HCT116 (cell line): ENCODE results near the gene SLC1A1. TPM values are rescaled to one million over a fixed set of nuclear protein-coding genes. Genes with fewer than 3 reads are reported as not detected.

Experiments used
- ATAC-seq: fragments of 200-7000 bp; cut with Tn5 transposase; 2 replicates; pipeline ENCODE4 v1.9.1; 2020; ENCODE audit warnings: mild to moderate bottlenecking, moderate library complexity
- BruUV-seq: library from RNA; stranded (reverse); fragments of 400-500 nt; replicated peaks from 2 replicates; lab custom pipeline; 2021; lab: Mats Ljungman, UMichigan
- CTCF ChIA-PET: fragments of 300-600 bp; sonication (Branson Sonifier 250); formaldehyde crosslinking; loops from one replicate; lab custom pipeline; 2021; ENCODE audit warnings: antibody characterized with exemption; lab: Charles Lee
- POLR2A ChIA-PET: fragments of 300-600, 350-600 bp; sonication (Branson Sonifier 250); formaldehyde crosslinking; loops from one replicate; lab custom pipeline; 2021; ENCODE audit warnings: antibody characterized with exemption; lab: Charles Lee
- RAD21 ChIA-PET, 2 experiments: fragments of 300-600 bp; sonication (Branson Sonifier 250); formaldehyde crosslinking; loops; one replicate each; lab custom pipeline; 2023; ENCODE audit warnings: low total read pairs in 2 of 2; ENCODE audit not compliant: uncharacterized antibody in 2 of 2, unreplicated experiment in 2 of 2, low non-redundant PET in 1 of 2; lab: Charles Lee
- DNase-seq: peaks from one replicate; pipeline ENCODE4 v3.0.0-alpha.2; 2010; ENCODE audit warnings: low read depth, low spot score
- H2AFZ ChIP-seq: fragments of 200-600 bp; shearing (Covaris generic), sonication (generic); 2 replicates; pipeline ENCODE4 v1.6.1; 2017; ENCODE audit warnings: low read depth, mixed run types, mixed read lengths, antibody characterized with exemption, low read length; ENCODE audit not compliant: poor library complexity, severe bottlenecking
- H3K27ac ChIP-seq: 2 replicates; pipeline ENCODE4 v1.5.1; 2012; ENCODE audit warnings: low read depth, low read length
- H3K27me3 ChIP-seq: fragments of 200-600 bp; sonication (generic); 2 replicates; pipeline ENCODE4 v1.6.1; 2016; ENCODE audit warnings: mixed run types, low read length, mixed read lengths; ENCODE audit not compliant: insufficient read depth
- H3K36me3 ChIP-seq, 2 experiments: fragments of 200-500 bp in 1 of 2; fragments of 200-600 bp in 1 of 2; sonication (Bioruptor generic) in 1 of 2; sonication (generic) in 1 of 2; 2 replicates each; pipeline versions ENCODE4 v1.5.1 to v1.6.1; 2014 to 2016; ENCODE audit warnings: low read length in 2 of 2, inconsistent platforms in 1 of 2, mixed read lengths in 1 of 2, mixed run types in 1 of 2; ENCODE audit not compliant: insufficient read depth in 2 of 2, control insufficient read depth in 1 of 2
- H3K4me1 ChIP-seq, 2 experiments: fragments of 200-600 bp in 1 of 2; sonication (generic) in 1 of 2; 2 replicates each; pipeline versions ENCODE4 v1.5.1 to v1.6.1; 2012 to 2017; ENCODE audit warnings: low read length in 2 of 2, inconsistent platforms in 1 of 2, mild to moderate bottlenecking in 1 of 2, mixed read lengths in 1 of 2, mixed run types in 1 of 2, moderate library complexity in 1 of 2; ENCODE audit not compliant: insufficient read depth in 2 of 2, control insufficient read depth in 1 of 2
- H3K4me2 ChIP-seq: fragments of 200-600 bp; sonication (generic); 2 replicates; pipeline ENCODE4 v1.6.1; 2017; ENCODE audit warnings: mixed run types, low read length, mixed read lengths
- H3K4me3 ChIP-seq, 2 experiments: fragments of 200-600 bp in 1 of 2; sonication (generic) in 1 of 2; replicated peaks in 1 of 2; 2 replicates each; pipeline ENCODE4 v1.5.1; 2011 to 2016; ENCODE audit warnings: low read length in 2 of 2, control low read depth in 1 of 2, low read depth in 1 of 2, mild to moderate bottlenecking in 1 of 2, mixed read lengths in 1 of 2, mixed run types in 1 of 2
- H3K79me2 ChIP-seq: fragments of 200-600 bp; sonication (generic); 2 replicates; pipeline ENCODE4 v1.6.1; 2017; ENCODE audit warnings: mild to moderate bottlenecking, mixed run types, low read length, moderate library complexity, mixed read lengths; ENCODE audit not compliant: insufficient read depth
- H3K9ac ChIP-seq: fragments of 200-600 bp; sonication (generic); 2 replicates; pipeline ENCODE4 v1.6.1; 2016; ENCODE audit warnings: low read length, mixed read lengths
- H3K9me2 ChIP-seq: fragments of 200-600 bp; sonication (generic), shearing (Covaris generic); 2 replicates; pipeline ENCODE4 v1.6.1; 2017; ENCODE audit warnings: mixed run types, mild to moderate bottlenecking, moderate library complexity; ENCODE audit not compliant: insufficient read depth
- H3K9me3 ChIP-seq, 2 experiments: fragments of 200-500 bp in 1 of 2; fragments of 200-600 bp in 1 of 2; sonication (Bioruptor generic) in 1 of 2; sonication (generic) in 1 of 2; 2 replicates each; pipeline ENCODE4 v1.6.1; 2014 to 2017; ENCODE audit warnings: low read length in 2 of 2, mixed read lengths in 2 of 2, inconsistent platforms in 1 of 2, low read depth in 1 of 2, mild to moderate bottlenecking in 1 of 2, mixed run types in 1 of 2, moderate library complexity in 1 of 2; ENCODE audit not compliant: control insufficient read depth in 1 of 2, insufficient read depth in 1 of 2
- H4K20me1 ChIP-seq: fragments of 200-600 bp; sonication (generic), shearing (Covaris generic); 2 replicates; pipeline ENCODE4 v1.6.1; 2017; ENCODE audit warnings: mixed run types, mild to moderate bottlenecking, moderate library complexity; ENCODE audit not compliant: insufficient read depth
- CEBPB ChIP-seq: IDR thresholded peaks from 2 replicates; pipeline ENCODE4 v1.6.1; 2012; ENCODE audit warnings: low read depth
- EGR1 ChIP-seq: IDR thresholded peaks from 2 replicates; pipeline ENCODE4 v1.6.1; 2012; ENCODE audit warnings: low read depth
- ELF1 ChIP-seq: IDR thresholded peaks from 2 replicates; pipeline ENCODE4 v1.6.1; 2012; ENCODE audit warnings: low read depth, borderline replicate concordance
- EZH2phosphoT487 ChIP-seq: fragments of 200-600 bp; IDR thresholded peaks from 2 replicates; pipeline ENCODE4 v1.6.1; 2018; ENCODE audit warnings: antibody characterized with exemption, borderline replicate concordance
- FOSL1 ChIP-seq: IDR thresholded peaks from 2 replicates; pipeline ENCODE4 v1.6.1; 2012; ENCODE audit warnings: low read depth
- JUND ChIP-seq: IDR thresholded peaks from 2 replicates; pipeline ENCODE4 v1.6.1; 2012
- POLR2A ChIP-seq: IDR thresholded peaks from 2 replicates; pipeline ENCODE4 v1.7.0; 2011; ENCODE audit warnings: borderline replicate concordance; ENCODE audit not compliant: insufficient read depth, insufficient read length; ENCODE audit errors: extremely low read depth
- POLR2AphosphoS5 ChIP-seq: IDR thresholded peaks from 2 replicates; pipeline ENCODE4 v1.6.1; 2011; ENCODE audit warnings: mild to moderate bottlenecking, low read depth, low read length, moderate library complexity
- RAD21 ChIP-seq: IDR thresholded peaks from 2 replicates; pipeline ENCODE4 v1.6.1; 2012; ENCODE audit warnings: low read depth, mild to moderate bottlenecking
- SIN3A ChIP-seq: IDR thresholded peaks from 2 replicates; pipeline ENCODE4 v1.6.1; 2012; ENCODE audit warnings: low read depth
- SP1 ChIP-seq: IDR thresholded peaks from 2 replicates; pipeline ENCODE4 v1.6.1; 2012; ENCODE audit warnings: low read depth
- SRF ChIP-seq: IDR thresholded peaks from 2 replicates; pipeline ENCODE4 v1.6.1; 2012; ENCODE audit warnings: low read depth
- TCF7L2 ChIP-seq: IDR thresholded peaks from 2 replicates; pipeline ENCODE4 v1.7.0; 2011; ENCODE audit warnings: borderline replicate concordance, inconsistent platforms; ENCODE audit not compliant: insufficient read depth, insufficient read length; ENCODE audit errors: extremely low read depth
- YY1 ChIP-seq: IDR thresholded peaks from 2 replicates; pipeline ENCODE4 v1.6.1; 2011; ENCODE audit warnings: low read length, low read depth, moderate library complexity, mild to moderate bottlenecking; ENCODE audit not compliant: insufficient replicate concordance; ENCODE audit errors: extremely low read depth
- intact Hi-C: fragments of 100-400 bp; cut with micrococcal nuclease; formaldehyde crosslinking; loops from 2 replicates; pipeline ENCODE4 v1.10.0; 2022
- total RNA-seq: library from RNA; stranded (reverse); gene quantifications from one replicate; pipeline ENCODE4 v1.2.1, GENCODE V29; 2021; ENCODE audit not compliant: unreplicated experiment
- TF ChIP-seq, protein P1 (sequence below): IDR thresholded peaks from 2 replicates; pipeline ENCODE4 v1.6.1; 2012; ENCODE audit warnings: low read depth
- TF ChIP-seq, protein P2 (sequence below): IDR thresholded peaks from 2 replicates; pipeline ENCODE4 v1.6.1; 2012
- TF ChIP-seq, protein P3 (sequence below): IDR thresholded peaks from 2 replicates; pipeline ENCODE4 v1.6.1; 2012
- TF ChIP-seq, protein P4 (sequence below): IDR thresholded peaks from 2 replicates; pipeline ENCODE4 v1.6.1; 2011; ENCODE audit warnings: mild to moderate bottlenecking, low read length, moderate library complexity; ENCODE audit not compliant: insufficient replicate concordance; ENCODE audit errors: extremely low read depth
- TF ChIP-seq, protein P5 (sequence below), 3 experiments: fragments of 200-600 bp in 1 of 3; sonication (generic) in 1 of 3; IDR thresholded peaks in 2 of 3; conservative IDR thresholded peaks in 1 of 3; 2 replicates each; pipeline ENCODE4 v1.5.1; 2012 to 2017; ENCODE audit warnings: low read depth in 2 of 3, low read length in 2 of 3, antibody characterized with exemption in 1 of 3, borderline replicate concordance in 1 of 3, control low read depth in 1 of 3, mild to moderate bottlenecking in 1 of 3, mixed read lengths in 1 of 3, mixed run types in 1 of 3, moderate library complexity in 1 of 3; ENCODE audit not compliant: insufficient read depth in 1 of 3

The SLC1A1 gene
- total RNA-seq, 1 experiment from 2014 or later, result 6.8 TPM

DNA sequence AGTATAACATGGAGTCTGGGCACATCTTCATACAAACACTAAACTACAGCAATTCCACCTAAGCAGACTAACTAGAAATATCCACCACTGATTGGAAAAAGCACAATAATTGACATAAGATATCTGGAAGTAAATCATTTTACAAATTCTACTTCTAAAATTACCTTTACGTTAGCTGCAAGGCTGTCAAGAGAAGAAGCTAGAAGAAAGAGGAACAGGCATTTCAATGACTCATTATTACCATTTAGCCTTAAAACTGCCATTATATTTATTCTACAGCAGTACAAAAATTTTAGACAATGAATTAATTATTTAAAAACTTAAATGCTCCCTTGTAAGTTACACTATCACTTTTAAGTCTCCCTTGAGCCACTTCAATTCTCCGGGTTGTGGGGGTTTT is 128.4 kb downstream of the SLC1A1 start:
- H2AFZ ChIP-seq, result no peak overlapping the region
- H3K36me3 ChIP-seq, result no peaks in the 10 kb centered on the region
- ChIA-PET POLR2A (no interaction called here), RAD21 (no interaction called here)
- H3K79me2 ChIP-seq, result no peaks in the 10 kb centered on the region
- no peak overlapping the region for H3K9ac ChIP-seq
- H3K4me3 ChIP-seq, result no peak overlapping the region
- H3K4me2 ChIP-seq, result no peak overlapping the region
- peaks cover 0 to 2% of the 10 kb centered on the region in 2 experiments; a peak in 1 of 4 replicates for H3K4me1 ChIP-seq
- no peaks in the 10 kb centered on the region for H4K20me1 ChIP-seq
- H3K9me2 ChIP-seq, result no peaks in the 10 kb centered on the region
- intact Hi-C loops, result no loop called here
- BruUV-seq, result no TSS peak
- TF ChIP-seq POLR2AphosphoS5 (no peak), EZH2phosphoT487 (no peak), SP1 (no peak), YY1 (no peak), SIN3A (no peak), CEBPB (no peak), POLR2A (no peak), JUND (no peak), SRF (no peak), EGR1 (no peak), RAD21 (no peak), ELF1 (no peak), TCF7L2 (no peak), FOSL1 (no peak)
- TF ChIP-seq, protein P1, sequence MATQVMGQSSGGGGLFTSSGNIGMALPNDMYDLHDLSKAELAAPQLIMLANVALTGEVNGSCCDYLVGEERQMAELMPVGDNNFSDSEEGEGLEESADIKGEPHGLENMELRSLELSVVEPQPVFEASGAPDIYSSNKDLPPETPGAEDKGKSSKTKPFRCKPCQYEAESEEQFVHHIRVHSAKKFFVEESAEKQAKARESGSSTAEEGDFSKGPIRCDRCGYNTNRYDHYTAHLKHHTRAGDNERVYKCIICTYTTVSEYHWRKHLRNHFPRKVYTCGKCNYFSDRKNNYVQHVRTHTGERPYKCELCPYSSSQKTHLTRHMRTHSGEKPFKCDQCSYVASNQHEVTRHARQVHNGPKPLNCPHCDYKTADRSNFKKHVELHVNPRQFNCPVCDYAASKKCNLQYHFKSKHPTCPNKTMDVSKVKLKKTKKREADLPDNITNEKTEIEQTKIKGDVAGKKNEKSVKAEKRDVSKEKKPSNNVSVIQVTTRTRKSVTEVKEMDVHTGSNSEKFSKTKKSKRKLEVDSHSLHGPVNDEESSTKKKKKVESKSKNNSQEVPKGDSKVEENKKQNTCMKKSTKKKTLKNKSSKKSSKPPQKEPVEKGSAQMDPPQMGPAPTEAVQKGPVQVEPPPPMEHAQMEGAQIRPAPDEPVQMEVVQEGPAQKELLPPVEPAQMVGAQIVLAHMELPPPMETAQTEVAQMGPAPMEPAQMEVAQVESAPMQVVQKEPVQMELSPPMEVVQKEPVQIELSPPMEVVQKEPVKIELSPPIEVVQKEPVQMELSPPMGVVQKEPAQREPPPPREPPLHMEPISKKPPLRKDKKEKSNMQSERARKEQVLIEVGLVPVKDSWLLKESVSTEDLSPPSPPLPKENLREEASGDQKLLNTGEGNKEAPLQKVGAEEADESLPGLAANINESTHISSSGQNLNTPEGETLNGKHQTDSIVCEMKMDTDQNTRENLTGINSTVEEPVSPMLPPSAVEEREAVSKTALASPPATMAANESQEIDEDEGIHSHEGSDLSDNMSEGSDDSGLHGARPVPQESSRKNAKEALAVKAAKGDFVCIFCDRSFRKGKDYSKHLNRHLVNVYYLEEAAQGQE, result no peak
- TF ChIP-seq, protein P2, sequence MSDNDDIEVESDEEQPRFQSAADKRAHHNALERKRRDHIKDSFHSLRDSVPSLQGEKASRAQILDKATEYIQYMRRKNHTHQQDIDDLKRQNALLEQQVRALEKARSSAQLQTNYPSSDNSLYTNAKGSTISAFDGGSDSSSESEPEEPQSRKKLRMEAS, result no peak
- TF ChIP-seq, protein P3, sequence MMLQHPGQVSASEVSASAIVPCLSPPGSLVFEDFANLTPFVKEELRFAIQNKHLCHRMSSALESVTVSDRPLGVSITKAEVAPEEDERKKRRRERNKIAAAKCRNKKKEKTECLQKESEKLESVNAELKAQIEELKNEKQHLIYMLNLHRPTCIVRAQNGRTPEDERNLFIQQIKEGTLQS, result no peak
- TF ChIP-seq, protein P4, sequence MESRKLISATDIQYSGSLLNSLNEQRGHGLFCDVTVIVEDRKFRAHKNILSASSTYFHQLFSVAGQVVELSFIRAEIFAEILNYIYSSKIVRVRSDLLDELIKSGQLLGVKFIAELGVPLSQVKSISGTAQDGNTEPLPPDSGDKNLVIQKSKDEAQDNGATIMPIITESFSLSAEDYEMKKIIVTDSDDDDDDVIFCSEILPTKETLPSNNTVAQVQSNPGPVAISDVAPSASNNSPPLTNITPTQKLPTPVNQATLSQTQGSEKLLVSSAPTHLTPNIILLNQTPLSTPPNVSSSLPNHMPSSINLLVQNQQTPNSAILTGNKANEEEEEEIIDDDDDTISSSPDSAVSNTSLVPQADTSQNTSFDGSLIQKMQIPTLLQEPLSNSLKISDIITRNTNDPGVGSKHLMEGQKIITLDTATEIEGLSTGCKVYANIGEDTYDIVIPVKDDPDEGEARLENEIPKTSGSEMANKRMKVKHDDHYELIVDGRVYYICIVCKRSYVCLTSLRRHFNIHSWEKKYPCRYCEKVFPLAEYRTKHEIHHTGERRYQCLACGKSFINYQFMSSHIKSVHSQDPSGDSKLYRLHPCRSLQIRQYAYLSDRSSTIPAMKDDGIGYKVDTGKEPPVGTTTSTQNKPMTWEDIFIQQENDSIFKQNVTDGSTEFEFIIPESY, result no peak
- TF ChIP-seq, protein P5, sequence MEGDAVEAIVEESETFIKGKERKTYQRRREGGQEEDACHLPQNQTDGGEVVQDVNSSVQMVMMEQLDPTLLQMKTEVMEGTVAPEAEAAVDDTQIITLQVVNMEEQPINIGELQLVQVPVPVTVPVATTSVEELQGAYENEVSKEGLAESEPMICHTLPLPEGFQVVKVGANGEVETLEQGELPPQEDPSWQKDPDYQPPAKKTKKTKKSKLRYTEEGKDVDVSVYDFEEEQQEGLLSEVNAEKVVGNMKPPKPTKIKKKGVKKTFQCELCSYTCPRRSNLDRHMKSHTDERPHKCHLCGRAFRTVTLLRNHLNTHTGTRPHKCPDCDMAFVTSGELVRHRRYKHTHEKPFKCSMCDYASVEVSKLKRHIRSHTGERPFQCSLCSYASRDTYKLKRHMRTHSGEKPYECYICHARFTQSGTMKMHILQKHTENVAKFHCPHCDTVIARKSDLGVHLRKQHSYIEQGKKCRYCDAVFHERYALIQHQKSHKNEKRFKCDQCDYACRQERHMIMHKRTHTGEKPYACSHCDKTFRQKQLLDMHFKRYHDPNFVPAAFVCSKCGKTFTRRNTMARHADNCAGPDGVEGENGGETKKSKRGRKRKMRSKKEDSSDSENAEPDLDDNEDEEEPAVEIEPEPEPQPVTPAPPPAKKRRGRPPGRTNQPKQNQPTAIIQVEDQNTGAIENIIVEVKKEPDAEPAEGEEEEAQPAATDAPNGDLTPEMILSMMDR (IDR thresholded peaks at IDR 0.05 in 2 of 3, conservative IDR thresholded peaks at IDR 0.05 in 1 of 3; ENCODE audit: borderline replicate concordance in 1 of 3, insufficient read depth in 1 of 3, low read depth in 2 of 3, low read length in 2 of 3), result no peak
- TF ChIP-seq, all 23 proteins: peak for 0
- Histone ChIP-seq H3K27ac (no peak overlapping the region), H3K27me3 (no peaks in the 10 kb centered on the region), H3K9me3 (no peaks in the 10 kb centered on the region)
- CTCF ChIA-PET, result no interaction called here
- no peak for ATAC-seq
- no peak for DNase-seq
